Measurements from ENCODE around the gene MEX3A. TPM values are rescaled to one million over a fixed set of nuclear protein-coding genes. Genes with fewer than 3 reads are reported as not detected.

MEX3A gene
- total and polyA plus RNA-seq, 4 donors = 0.52 to 1.3 (median 0.91) TPM

DNA sequence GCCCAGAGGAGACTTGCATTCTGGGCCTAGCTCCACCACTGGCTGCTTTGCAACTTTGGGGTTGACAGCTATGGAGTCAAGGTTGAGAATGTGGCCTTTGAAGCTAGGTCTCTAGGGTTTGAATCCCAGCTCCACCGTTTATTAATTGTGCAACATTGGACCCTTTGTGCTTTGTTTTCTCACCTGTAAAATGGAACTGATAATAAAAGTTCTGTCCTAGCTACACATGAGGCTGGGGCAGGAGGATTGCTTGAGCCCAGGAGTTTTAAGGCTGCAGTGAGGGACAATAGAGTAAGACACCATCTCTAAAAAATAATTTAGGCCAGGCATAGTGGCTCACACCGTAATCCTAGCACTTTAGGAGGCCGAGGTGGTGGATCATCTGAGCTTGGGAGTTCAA lies 17.0 kb upstream of the MEX3A start:
- H3K4me1 ChIP-seq (ENCODE audit: control insufficient read depth in 4 of 4, insufficient read depth in 4 of 4, low read length in 3 of 4) = peaks cover 0 to 9% (median 2%) of the 10 kb centered on the region in 4 donors
- DNase-seq (ENCODE audit: low spot score) = no peak
- no peaks in the 10 kb centered on the region for H3K9me3 ChIP-seq (ENCODE audit: control insufficient read depth in 4 of 4, low read length in 3 of 4)
- H3K9ac ChIP-seq (ENCODE audit: low read depth in 1 of 2, low read length in 2 of 2) = no peak overlapping the region
- no peak overlapping the region for H3K4me3 ChIP-seq (ENCODE audit: low read depth in 1 of 3, low read length in 3 of 3)
- WGBS = 73% methylated on average over 3 of the region's 3 CpGs
- H3K27ac ChIP-seq (ENCODE audit: low read depth in 1 of 2, low read length in 2 of 2) = no peak overlapping the region
- H3K27me3 ChIP-seq (ENCODE audit: control insufficient read depth in 4 of 4, insufficient read depth in 4 of 4, low read length in 3 of 4) = no peaks in the 10 kb centered on the region
- TF ChIP-seq SP1 (IDR thresholded peaks at IDR 0.05) (no peak), JUND (IDR thresholded peaks at IDR 0.05) (no peak), TAF1 (conservative IDR thresholded peaks at IDR 0.05) (no peak), FOXA1 (IDR thresholded peaks at IDR 0.05) (no peak), NR2F2 (IDR thresholded peaks at IDR 0.05) (no peak), RXRA (IDR thresholded peaks at IDR 0.05) (no peak)
- TF ChIP-seq, protein P1, sequence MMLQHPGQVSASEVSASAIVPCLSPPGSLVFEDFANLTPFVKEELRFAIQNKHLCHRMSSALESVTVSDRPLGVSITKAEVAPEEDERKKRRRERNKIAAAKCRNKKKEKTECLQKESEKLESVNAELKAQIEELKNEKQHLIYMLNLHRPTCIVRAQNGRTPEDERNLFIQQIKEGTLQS (IDR thresholded peaks at IDR 0.05) = no peak
- no peaks in the 10 kb centered on the region for H3K36me3 ChIP-seq (ENCODE audit: control insufficient read depth in 4 of 4, insufficient read depth in 3 of 4, low read depth in 1 of 4, low read length in 3 of 4)

DNA sequence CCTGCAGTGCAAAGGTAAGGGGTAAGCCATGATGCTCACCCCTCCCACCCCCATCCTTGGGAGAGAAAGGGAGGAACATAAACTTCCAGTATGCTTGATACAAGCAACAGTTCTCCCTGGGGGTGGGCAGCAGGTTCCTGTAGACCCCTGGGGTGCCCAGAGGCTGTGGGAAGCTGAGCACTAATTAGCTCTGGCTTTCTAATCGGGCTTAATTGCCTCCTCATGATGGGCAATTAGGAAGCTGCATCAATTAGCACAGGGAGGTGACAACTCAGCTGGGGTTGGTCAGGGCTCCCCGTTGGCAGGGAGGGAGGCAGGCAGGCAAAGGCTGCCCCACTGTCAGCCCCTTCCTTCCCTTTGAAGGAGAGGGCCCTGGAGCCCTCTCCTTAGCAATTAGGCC lies 16.5 kb upstream of the MEX3A start:
- DNase-seq (ENCODE audit: low spot score) = no peak
- Histone ChIP-seq H3K9ac (ENCODE audit: low read depth in 1 of 2, low read length in 2 of 2) (no peak overlapping the region), H3K9me3 (ENCODE audit: control insufficient read depth in 4 of 4, low read length in 3 of 4) (no peaks in the 10 kb centered on the region), H3K36me3 (ENCODE audit: control insufficient read depth in 4 of 4, insufficient read depth in 3 of 4, low read depth in 1 of 4, low read length in 3 of 4) (no peaks in the 10 kb centered on the region), H3K27me3 (ENCODE audit: control insufficient read depth in 4 of 4, insufficient read depth in 4 of 4, low read length in 3 of 4) (no peaks in the 10 kb centered on the region), H3K4me1 (ENCODE audit: control insufficient read depth in 4 of 4, insufficient read depth in 4 of 4, low read length in 3 of 4) (peaks cover 0 to 9% (median 2%) of the 10 kb centered on the region in 4 donors), H3K27ac (ENCODE audit: low read depth in 1 of 2, low read length in 2 of 2) (no peak overlapping the region), H3K4me3 (ENCODE audit: low read depth in 1 of 3, low read length in 3 of 3) (no peak overlapping the region)
- no peak for TF ChIP-seq NR2F2 (IDR thresholded peaks at IDR 0.05)
- no peak for TF ChIP-seq FOXA2 (IDR thresholded peaks at IDR 0.05)
- TF ChIP-seq, protein P2, sequence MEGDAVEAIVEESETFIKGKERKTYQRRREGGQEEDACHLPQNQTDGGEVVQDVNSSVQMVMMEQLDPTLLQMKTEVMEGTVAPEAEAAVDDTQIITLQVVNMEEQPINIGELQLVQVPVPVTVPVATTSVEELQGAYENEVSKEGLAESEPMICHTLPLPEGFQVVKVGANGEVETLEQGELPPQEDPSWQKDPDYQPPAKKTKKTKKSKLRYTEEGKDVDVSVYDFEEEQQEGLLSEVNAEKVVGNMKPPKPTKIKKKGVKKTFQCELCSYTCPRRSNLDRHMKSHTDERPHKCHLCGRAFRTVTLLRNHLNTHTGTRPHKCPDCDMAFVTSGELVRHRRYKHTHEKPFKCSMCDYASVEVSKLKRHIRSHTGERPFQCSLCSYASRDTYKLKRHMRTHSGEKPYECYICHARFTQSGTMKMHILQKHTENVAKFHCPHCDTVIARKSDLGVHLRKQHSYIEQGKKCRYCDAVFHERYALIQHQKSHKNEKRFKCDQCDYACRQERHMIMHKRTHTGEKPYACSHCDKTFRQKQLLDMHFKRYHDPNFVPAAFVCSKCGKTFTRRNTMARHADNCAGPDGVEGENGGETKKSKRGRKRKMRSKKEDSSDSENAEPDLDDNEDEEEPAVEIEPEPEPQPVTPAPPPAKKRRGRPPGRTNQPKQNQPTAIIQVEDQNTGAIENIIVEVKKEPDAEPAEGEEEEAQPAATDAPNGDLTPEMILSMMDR (IDR thresholded peaks at IDR 0.05; ENCODE audit: low read depth, low read length, missing input control) = no peak
- WGBS = 95% methylated on average over 2 of the region's 2 CpGs

DNA sequence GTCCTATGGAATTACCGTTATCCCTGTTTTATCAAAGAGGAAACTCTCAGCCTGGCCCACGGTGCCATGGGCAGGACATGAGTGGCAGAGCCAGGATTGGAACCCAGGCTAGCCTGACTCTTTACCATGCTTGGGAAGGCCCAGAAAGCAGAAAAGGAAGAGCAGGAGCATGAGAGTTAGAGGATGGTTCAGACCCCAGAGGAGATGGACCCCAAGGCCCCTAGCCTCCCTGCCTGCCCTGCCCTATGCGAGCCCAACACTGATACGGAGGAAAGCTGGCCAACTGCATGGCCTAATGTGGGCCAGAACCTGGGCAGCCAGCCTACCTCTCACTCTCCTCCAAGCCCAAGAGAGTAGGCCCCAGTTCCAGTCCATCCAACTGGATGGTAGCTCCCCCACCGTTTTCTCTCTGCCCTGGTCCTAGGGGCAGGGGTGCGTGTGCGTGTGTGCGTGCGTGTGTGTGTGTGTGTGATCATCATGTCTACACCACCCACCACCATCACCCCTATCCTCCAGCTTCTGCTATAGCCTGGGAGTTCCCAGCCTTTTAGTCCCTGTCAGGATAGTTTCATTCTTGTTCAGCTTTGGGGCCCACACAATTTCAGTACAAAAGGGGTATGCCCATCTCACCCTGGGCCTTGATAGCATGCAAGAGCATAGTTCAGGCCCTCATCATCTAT lies 15.4 kb upstream of the MEX3A start:
- 93% methylated on average over 9 of the region's 9 CpGs for WGBS
- Histone ChIP-seq H3K36me3 (ENCODE audit: control insufficient read depth in 4 of 4, insufficient read depth in 3 of 4, low read depth in 1 of 4, low read length in 3 of 4) (no peaks in the 10 kb centered on the region), H3K4me1 (ENCODE audit: control insufficient read depth in 4 of 4, insufficient read depth in 4 of 4, low read length in 3 of 4) (peaks cover 0 to 3% (median 2%) of the 10 kb centered on the region in 4 donors), H3K9me3 (ENCODE audit: control insufficient read depth in 4 of 4, low read length in 3 of 4) (no peaks in the 10 kb centered on the region), H3K27ac (ENCODE audit: low read depth in 1 of 2, low read length in 2 of 2) (peak overlapping the region in 1 of 2 donors; percentile 39), H3K27me3 (ENCODE audit: control insufficient read depth in 4 of 4, insufficient read depth in 4 of 4, low read length in 3 of 4) (no peaks in the 10 kb centered on the region), H3K9ac (ENCODE audit: low read depth in 1 of 2, low read length in 2 of 2) (no peak overlapping the region), H3K4me3 (ENCODE audit: low read depth in 1 of 3, low read length in 3 of 3) (no peak overlapping the region)
- no peak for DNase-seq (ENCODE audit: low spot score)
- TF ChIP-seq, protein P2 (IDR thresholded peaks at IDR 0.05; ENCODE audit: low read depth, low read length, missing input control) = no peak
- no peak for TF ChIP-seq GABPA (IDR thresholded peaks at IDR 0.05 in 1 of 2, conservative IDR thresholded peaks at IDR 0.05 in 1 of 2)
- TF ChIP-seq RAD21 (IDR thresholded peaks at IDR 0.05) = no peak
- TF ChIP-seq NR2F2 (IDR thresholded peaks at IDR 0.05) = no peak
- no peak for TF ChIP-seq RXRA (IDR thresholded peaks at IDR 0.05)
- TF ChIP-seq, protein P3, sequence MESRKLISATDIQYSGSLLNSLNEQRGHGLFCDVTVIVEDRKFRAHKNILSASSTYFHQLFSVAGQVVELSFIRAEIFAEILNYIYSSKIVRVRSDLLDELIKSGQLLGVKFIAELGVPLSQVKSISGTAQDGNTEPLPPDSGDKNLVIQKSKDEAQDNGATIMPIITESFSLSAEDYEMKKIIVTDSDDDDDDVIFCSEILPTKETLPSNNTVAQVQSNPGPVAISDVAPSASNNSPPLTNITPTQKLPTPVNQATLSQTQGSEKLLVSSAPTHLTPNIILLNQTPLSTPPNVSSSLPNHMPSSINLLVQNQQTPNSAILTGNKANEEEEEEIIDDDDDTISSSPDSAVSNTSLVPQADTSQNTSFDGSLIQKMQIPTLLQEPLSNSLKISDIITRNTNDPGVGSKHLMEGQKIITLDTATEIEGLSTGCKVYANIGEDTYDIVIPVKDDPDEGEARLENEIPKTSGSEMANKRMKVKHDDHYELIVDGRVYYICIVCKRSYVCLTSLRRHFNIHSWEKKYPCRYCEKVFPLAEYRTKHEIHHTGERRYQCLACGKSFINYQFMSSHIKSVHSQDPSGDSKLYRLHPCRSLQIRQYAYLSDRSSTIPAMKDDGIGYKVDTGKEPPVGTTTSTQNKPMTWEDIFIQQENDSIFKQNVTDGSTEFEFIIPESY (IDR thresholded peaks at IDR 0.05) = no peak
- TF ChIP-seq, protein P4, sequence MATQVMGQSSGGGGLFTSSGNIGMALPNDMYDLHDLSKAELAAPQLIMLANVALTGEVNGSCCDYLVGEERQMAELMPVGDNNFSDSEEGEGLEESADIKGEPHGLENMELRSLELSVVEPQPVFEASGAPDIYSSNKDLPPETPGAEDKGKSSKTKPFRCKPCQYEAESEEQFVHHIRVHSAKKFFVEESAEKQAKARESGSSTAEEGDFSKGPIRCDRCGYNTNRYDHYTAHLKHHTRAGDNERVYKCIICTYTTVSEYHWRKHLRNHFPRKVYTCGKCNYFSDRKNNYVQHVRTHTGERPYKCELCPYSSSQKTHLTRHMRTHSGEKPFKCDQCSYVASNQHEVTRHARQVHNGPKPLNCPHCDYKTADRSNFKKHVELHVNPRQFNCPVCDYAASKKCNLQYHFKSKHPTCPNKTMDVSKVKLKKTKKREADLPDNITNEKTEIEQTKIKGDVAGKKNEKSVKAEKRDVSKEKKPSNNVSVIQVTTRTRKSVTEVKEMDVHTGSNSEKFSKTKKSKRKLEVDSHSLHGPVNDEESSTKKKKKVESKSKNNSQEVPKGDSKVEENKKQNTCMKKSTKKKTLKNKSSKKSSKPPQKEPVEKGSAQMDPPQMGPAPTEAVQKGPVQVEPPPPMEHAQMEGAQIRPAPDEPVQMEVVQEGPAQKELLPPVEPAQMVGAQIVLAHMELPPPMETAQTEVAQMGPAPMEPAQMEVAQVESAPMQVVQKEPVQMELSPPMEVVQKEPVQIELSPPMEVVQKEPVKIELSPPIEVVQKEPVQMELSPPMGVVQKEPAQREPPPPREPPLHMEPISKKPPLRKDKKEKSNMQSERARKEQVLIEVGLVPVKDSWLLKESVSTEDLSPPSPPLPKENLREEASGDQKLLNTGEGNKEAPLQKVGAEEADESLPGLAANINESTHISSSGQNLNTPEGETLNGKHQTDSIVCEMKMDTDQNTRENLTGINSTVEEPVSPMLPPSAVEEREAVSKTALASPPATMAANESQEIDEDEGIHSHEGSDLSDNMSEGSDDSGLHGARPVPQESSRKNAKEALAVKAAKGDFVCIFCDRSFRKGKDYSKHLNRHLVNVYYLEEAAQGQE (IDR thresholded peaks at IDR 0.05) = no peak
- no peak for TF ChIP-seq FOXA1 (IDR thresholded peaks at IDR 0.05)
- TF ChIP-seq JUND (IDR thresholded peaks at IDR 0.05) = no peak
- no peak for TF ChIP-seq FOXA2 (IDR thresholded peaks at IDR 0.05)
- no peak for TF ChIP-seq SP1 (IDR thresholded peaks at IDR 0.05)
- TF ChIP-seq TAF1 (conservative IDR thresholded peaks at IDR 0.05) = no peak
- TF ChIP-seq, protein P5, sequence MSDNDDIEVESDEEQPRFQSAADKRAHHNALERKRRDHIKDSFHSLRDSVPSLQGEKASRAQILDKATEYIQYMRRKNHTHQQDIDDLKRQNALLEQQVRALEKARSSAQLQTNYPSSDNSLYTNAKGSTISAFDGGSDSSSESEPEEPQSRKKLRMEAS (IDR thresholded peaks at IDR 0.05) = no peak
- TF ChIP-seq HNF4G (IDR thresholded peaks at IDR 0.05) = no peak
- TF ChIP-seq EGR1 (IDR thresholded peaks at IDR 0.05; ENCODE audit: low read depth in 2 of 2) = no peak
- TF ChIP-seq HNF4A (conservative IDR thresholded peaks at IDR 0.05) = no peak
